Activated CD8-positive, alpha-beta T cell treated with anti-CD3 and anti-CD28 coated beads for 36 hours (primary cell): ENCODE measurements around the gene LRFN2. TPM values are rescaled to one million over a fixed set of nuclear protein-coding genes. Genes with fewer than 3 reads are reported as not detected.
A peak's percentile ranks its signal among the peaks of the same experiment; 100 is the strongest.

Source experiments
- ATAC-seq: fragments of 200-7000 bp; cut with Tn5 transposase; one replicate; pipeline ENCODE4 v1.10.0; 2021; ENCODE audit warnings: mild to moderate bottlenecking, moderate library complexity
- CTCF ChIA-PET: fragments of 350-600 bp; sonication (Branson Sonifier 250); formaldehyde crosslinking; loops from one replicate; lab custom pipeline; 2021; ENCODE audit warnings: antibody characterized with exemption; lab: Charles Lee
- POLR2A ChIA-PET: fragments of 350-600 bp; sonication (Branson Sonifier 250); formaldehyde crosslinking; loops from one replicate; lab custom pipeline; 2021; ENCODE audit warnings: antibody characterized with exemption; lab: Charles Lee
- DNase-seq: peaks from one replicate; pipeline ENCODE4 v3.0.0-alpha.2; 2020
- H3K27ac Mint-ChIP-seq: one replicate; pipeline ENCODE4 v1.8.0; 2021; ENCODE audit warnings: mild to moderate bottlenecking, mixed read lengths
- H3K27me3 Mint-ChIP-seq: one replicate; pipeline ENCODE4 v1.8.0; 2021; ENCODE audit warnings: mixed read lengths
- H3K36me3 Mint-ChIP-seq: one replicate; pipeline ENCODE4 v1.8.0; 2021; ENCODE audit warnings: low read depth, mixed read lengths
- H3K4me1 Mint-ChIP-seq: one replicate; pipeline ENCODE4 v1.8.0; 2021; ENCODE audit warnings: low read depth, mixed read lengths
- H3K4me3 Mint-ChIP-seq: one replicate; pipeline ENCODE4 v1.8.0; 2021; ENCODE audit warnings: mild to moderate bottlenecking, moderate library complexity, mixed read lengths
- H3K9me3 Mint-ChIP-seq: one replicate; pipeline ENCODE4 v1.8.0; 2021; ENCODE audit warnings: mixed read lengths
- CTCF ChIP-seq: fragments of 200-600 bp; IDR thresholded peaks from one replicate; pipeline ENCODE4 v1.8.0; 2022; ENCODE audit warnings: antibody characterized with exemption, mild to moderate bottlenecking
- intact Hi-C: fragments of 100-400 bp; cut with micrococcal nuclease; formaldehyde crosslinking; loops from one replicate; pipeline ENCODE4 v1.10.0; 2022
- total RNA-seq, 2 experiments: library from RNA; stranded (reverse); gene quantifications; one replicate each; pipeline ENCODE4 v1.2.3, GENCODE V29; 2021

The LRFN2 gene
- not detected for total RNA-seq

GRCh38 chr6:40587240-40588069, at the start of gene LRFN2:
TSS of gene LRFN2 (minus strand) at chr6:40587364.
- Mint-ChIP-seq H3K27ac (no peak within 1 kb of the TSS), H3K4me1 (peaks cover 15% of the 10 kb centered on the region), H3K9me3 (no peaks in the 10 kb centered on the region), H3K4me3 (peak within 1 kb of the TSS; percentile 70), H3K36me3 (no peaks in the 10 kb centered on the region), H3K27me3 (peaks cover 35% of the 10 kb centered on the region)
- peak; percentile 70 for TF ChIP-seq CTCF
- ATAC-seq (peak; percentile 96), DNase-seq (peak; percentile 73)
- CTCF ChIA-PET: interaction anchor here (0.6 to 2.0 kb wide), 12 partner anchors 10 to 259 kb away, joined by 3 to 7 read pairs (median 4); no protein-coding TSS in a partner anchor
- POLR2A ChIA-PET: no interaction called here
- intact Hi-C loops: no loop called here

DNA sequence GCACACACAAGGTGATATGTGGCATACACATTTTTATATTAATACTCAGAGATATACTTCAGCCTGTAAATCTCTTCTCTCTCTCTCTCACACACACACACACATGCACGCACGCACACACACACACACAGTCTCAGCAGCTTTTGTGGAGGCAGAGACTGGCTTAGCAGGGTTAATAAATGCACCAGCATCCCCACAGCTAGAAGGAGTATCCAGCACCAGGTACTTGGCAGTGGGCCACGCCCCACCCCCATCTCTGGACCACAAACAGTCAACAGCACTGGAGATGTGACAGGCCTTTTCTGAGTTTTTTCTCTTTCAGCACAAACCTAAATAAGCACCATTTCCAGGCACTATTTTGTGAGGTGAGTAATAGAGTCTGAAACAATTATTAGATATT, 47.3 kb upstream of the LRFN2 start:
- H3K4me3 Mint-ChIP-seq: no peak overlapping the region
- ChIA-PET CTCF (interaction anchor here (1.0 kb wide), 1 partner anchor 47 kb away, joined by 3 read pairs; the partner anchor contains the start of gene LRFN2), POLR2A (no interaction called here)
- ATAC-seq: no peak
- H3K36me3 Mint-ChIP-seq: no peaks in the 10 kb centered on the region
- H3K9me3 Mint-ChIP-seq: no peaks in the 10 kb centered on the region
- DNase-seq: no peak
- no peaks in the 10 kb centered on the region for H3K27me3 Mint-ChIP-seq
- intact Hi-C loops: no loop called here
- no peaks in the 10 kb centered on the region for H3K4me1 Mint-ChIP-seq
- no peak overlapping the region for H3K27ac Mint-ChIP-seq
- TF ChIP-seq CTCF: no peak

DNA sequence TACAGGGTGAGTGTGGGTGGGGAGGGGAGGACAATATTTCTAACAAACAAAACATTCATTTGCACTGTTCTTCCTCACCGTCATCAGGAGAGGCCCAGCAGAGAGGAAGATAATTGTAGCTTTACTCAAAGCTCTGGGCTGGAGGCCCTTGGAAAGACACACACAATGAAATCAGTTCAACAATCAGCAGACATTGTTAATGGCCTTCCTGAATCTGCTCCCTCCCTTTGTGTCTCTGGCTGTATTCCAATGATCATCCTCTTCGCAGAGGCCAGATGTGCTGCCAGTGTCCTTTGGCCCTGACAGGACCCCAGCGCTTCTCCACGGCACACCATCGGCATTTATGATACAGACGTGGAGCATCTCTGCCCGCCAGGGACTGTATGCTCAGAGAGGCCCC, 44.6 kb upstream of the LRFN2 start:
- H3K36me3 Mint-ChIP-seq: no peaks in the 10 kb centered on the region
- ATAC-seq (no peak), DNase-seq (no peak)
- H3K9me3 Mint-ChIP-seq: no peaks in the 10 kb centered on the region
- ChIA-PET CTCF (no interaction called here), POLR2A (no interaction called here)
- intact Hi-C loops: no loop called here
- no peak overlapping the region for H3K27ac Mint-ChIP-seq
- no peaks in the 10 kb centered on the region for H3K4me1 Mint-ChIP-seq
- no peak overlapping the region for H3K4me3 Mint-ChIP-seq
- no peak for TF ChIP-seq CTCF
- H3K27me3 Mint-ChIP-seq: no peaks in the 10 kb centered on the region

GRCh38 chr6:40630488-40630887, 43.3 kb upstream of the LRFN2 start:
- H3K9me3 Mint-ChIP-seq: peaks cover 4% of the 10 kb centered on the region
- H3K4me1 Mint-ChIP-seq: no peaks in the 10 kb centered on the region
- H3K4me3 Mint-ChIP-seq: no peak overlapping the region
- CTCF ChIA-PET: no interaction called here
- POLR2A ChIA-PET: no interaction called here
- intact Hi-C loops: no loop called here
- no peaks in the 10 kb centered on the region for H3K27me3 Mint-ChIP-seq
- ATAC-seq (no peak), DNase-seq (no peak)
- TF ChIP-seq CTCF: no peak
- H3K27ac Mint-ChIP-seq: no peak overlapping the region
- no peaks in the 10 kb centered on the region for H3K36me3 Mint-ChIP-seq

- peaks cover 4% of the 10 kb centered on the region for H3K9me3 Mint-ChIP-seq
- CTCF ChIA-PET: no interaction called here
- ATAC-seq (no peak), DNase-seq (no peak)
- POLR2A ChIA-PET: no interaction called here
- intact Hi-C loops: no loop called here
- no peak overlapping the region for H3K4me3 Mint-ChIP-seq
- no peaks in the 10 kb centered on the region for H3K4me1 Mint-ChIP-seq
- H3K36me3 Mint-ChIP-seq: no peaks in the 10 kb centered on the region
- no peak for TF ChIP-seq CTCF
- H3K27me3 Mint-ChIP-seq: no peaks in the 10 kb centered on the region
- no peak overlapping the region for H3K27ac Mint-ChIP-seq
Measured at GRCh38 chr6:40630051-40630450, 42.9 kb upstream of the LRFN2 start.
